Epithelial cell of umbilical artery (primary cell): ENCODE measurements around the gene PCDHGA2. TPM values are rescaled to one million over a fixed set of nuclear protein-coding genes. Genes with fewer than 3 reads are reported as not detected.

Experiments used
- total RNA-seq: library from RNA; depleted of rRNA; stranded (reverse); fragments of >200 nt; gene quantifications from 2 replicates; pipeline ENCODE4 v1.2.3, GENCODE V29; 2014

The PCDHGA2 gene
- 0.46 and 0.65 TPM in 2 replicates for total RNA-seq

GRCh38 chr5:141338538-141339306, at the start of gene PCDHGA2:
TSS of gene PCDHGA2 (plus strand) at chr5:141338760.

GRCh38 chr5:141303756-141304155, 34.8 kb upstream of the PCDHGA2 start, which contains the start of gene SLC25A2:
TSS of gene SLC25A2 (minus strand) at chr5:141304049. CDS start at chr5:141303865, 184 bp downstream.

GRCh38 chr5:141320225-141321169, 18.1 kb upstream of the PCDHGA2 start, which contains the start of gene TAF7:
TSS of gene TAF7 (minus strand) at chr5:141320784. CDS start at chr5:141320044, 740 bp downstream.

GRCh38 chr5:141330299-141331080, 8.1 kb upstream of the PCDHGA2 start, which contains the start of gene PCDHGA1:
TSS of gene PCDHGA1 (plus strand) at chr5:141330514.

GRCh38 chr5:141343242-141343952, 4.8 kb downstream of the PCDHGA2 start, which contains the start of gene PCDHGA3:
TSS of gene PCDHGA3 (plus strand) at chr5:141343829. CDS start at chr5:141344034, 205 bp downstream.

GRCh38 chr5:141349917-141350619, 11.5 kb downstream of the PCDHGA2 start, which contains the start of gene PCDHGB1:
TSS of gene PCDHGB1 (plus strand) at chr5:141350099. CDS start at chr5:141350261, 162 bp downstream.

GRCh38 chr5:141354900-141355469, 16.4 kb downstream of the PCDHGA2 start, which contains the start of gene PCDHGA4:
TSS of gene PCDHGA4 (plus strand) at chr5:141355021. CDS start at chr5:141355108, 87 bp downstream.

GRCh38 chr5:141359790-141360426, 21.3 kb downstream of the PCDHGA2 start, which contains the start of gene PCDHGB2:
TSS of gene PCDHGB2 (plus strand) at chr5:141359994. CDS start at chr5:141360136, 142 bp downstream.

GRCh38 chr5:141363952-141364660, 25.5 kb downstream of the PCDHGA2 start, which contains the start of gene PCDHGA5:
TSS of gene PCDHGA5 (plus strand) at chr5:141364162. CDS start at chr5:141364331, 169 bp downstream.

GRCh38 chr5:141369994-141370848, 31.7 kb downstream of the PCDHGA2 start, which contains the start of gene PCDHGB3:
TSS of gene PCDHGB3 (plus strand) at chr5:141370242. CDS start at chr5:141370395, 153 bp downstream.

GRCh38 chr5:141373673-141374317, 35.2 kb downstream of the PCDHGA2 start, which contains the start of gene PCDHGA6:
TSS of gene PCDHGA6 (plus strand) at chr5:141373891. CDS start at chr5:141374084, 193 bp downstream.

GRCh38 chr5:141382469-141383294, 44.1 kb downstream of the PCDHGA2 start, which contains the start of gene PCDHGA7:
TSS of gene PCDHGA7 (plus strand) at chr5:141382742. CDS start at chr5:141382900, 158 bp downstream.

GRCh38 chr5:141387557-141388311, 49.2 kb downstream of the PCDHGA2 start, which contains the start of gene PCDHGB4:
TSS of gene PCDHGB4 (plus strand) at chr5:141387698. CDS start at chr5:141387885, 187 bp downstream.

GRCh38 chr5:141392429-141393198, 54.1 kb downstream of the PCDHGA2 start, which contains the start of gene PCDHGA8:
TSS of gene PCDHGA8 (plus strand) at chr5:141392633. CDS start at chr5:141392814, 181 bp downstream.

